ENCODE data around the gene VAPB.
A peak's percentile ranks its signal among the peaks of the same experiment; 100 is the strongest.
"Not testable (repeated sequence)": the region's sequence is repeated elsewhere in the genome, so short reads cannot be mapped to it uniquely, and the experiment has no call there.

The VAPB gene

DNA sequence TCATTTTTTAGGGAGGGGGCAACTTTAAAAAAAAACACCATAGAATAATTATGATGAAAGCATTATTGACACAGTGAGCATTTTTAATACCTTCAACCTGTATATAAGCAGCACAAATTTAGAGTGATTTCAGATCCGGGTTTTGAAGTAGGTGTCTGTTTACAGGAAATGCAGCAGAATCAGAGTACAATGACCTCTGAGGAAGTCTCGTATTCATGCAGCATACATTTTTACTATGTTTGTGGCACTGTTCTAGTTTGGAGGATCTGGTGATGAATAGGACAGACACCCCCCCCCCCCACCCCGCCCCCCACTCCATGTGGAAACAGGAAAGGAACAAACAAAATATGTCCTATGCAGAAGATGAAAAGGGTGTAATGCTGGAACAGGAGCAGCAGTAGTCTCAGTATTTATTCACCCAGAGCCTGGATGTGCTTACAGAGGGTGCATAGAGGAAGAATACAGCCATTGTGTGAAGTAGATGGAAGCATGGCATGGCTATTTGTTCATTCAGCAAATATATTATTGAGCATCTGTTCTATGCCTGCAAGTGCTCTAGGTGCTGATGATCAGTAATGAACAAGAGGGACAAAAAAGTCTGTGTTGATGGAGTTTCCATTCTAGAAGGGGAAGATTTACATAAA lies 19.7 kb downstream of the VAPB start:
- peak; percentile 43 for DNase-seq

DNA sequence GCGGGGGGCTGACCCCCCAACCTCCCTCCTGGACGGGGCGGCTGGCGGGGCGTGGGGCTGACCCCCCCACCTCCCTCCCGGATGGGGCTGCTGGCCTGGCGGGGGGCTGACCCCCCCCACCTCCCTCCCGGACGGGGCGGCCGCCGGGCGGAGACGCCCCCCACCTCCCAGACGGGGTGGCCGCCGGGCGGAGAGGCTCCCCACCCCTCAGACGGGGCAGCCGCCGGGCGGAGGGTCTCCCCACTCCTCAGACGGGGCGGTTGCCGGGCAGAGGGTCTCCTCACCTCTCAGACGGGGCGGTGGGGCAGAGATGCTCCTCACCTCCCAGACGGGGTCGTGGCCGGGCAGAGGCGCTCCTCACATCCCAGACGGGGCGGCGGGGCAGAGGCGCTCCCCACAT lies 25.2 kb downstream of the VAPB start:
- not testable (repeated sequence) for DNase-seq

DNA sequence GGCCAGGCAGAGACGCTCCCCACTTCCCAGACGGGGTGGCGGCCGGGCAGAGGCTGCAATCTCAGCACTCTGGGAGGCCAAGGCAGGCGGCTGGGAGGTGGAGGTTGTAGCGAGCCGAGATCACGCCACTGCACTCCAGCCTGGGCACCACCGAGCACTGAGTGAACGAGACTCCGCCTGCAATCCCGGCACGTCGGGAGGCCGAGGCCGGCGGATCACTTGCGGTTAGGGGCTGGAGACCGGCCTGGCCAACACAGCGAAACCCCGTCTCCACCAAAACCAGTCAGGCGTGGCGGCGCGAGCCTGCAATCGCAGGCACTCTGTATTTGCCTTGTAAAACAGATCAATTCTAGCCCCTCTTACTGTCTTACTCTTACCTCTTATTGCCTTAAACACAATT lies 25.8 kb downstream of the VAPB start:
- not testable (repeated sequence) for DNase-seq

DNA sequence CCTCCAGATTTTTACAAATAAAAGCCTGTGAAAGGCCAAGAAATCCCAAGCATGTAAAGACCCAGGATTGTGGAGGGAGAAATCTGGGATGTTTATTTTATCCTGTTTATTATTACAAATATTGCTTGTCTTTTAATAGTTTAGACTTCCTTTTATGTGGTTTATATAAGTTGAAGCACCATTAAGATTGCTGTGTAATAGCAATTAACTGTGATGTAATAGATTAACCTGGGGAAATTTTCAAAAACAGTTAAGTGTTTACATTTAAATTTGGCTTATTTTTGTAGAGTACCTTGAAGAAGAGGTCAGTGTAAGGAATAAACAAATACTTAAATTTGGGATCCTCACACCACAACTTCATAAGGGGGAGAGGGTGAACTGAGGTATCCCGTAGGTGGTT lies 27.0 kb downstream of the VAPB start:
- DNase-seq, result no peak

DNA sequence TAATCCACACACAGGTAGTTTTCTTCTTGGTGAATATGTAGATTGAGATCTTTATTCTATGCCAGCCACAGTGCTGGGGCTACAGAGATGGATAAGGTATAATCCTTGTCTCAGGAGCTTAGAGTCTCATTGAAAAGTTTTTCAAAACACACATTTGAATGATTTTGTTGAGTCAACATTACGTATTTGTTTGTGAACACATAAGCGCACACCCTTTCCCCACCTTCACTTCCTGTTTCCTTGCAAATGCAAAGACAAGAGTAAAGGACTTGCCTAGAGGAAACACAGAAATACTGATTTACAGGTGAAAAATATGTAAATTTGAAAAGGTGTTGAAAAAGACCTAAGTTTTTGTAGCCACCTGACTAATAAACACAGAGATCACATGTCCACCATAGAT lies 27.8 kb downstream of the VAPB start:
- DNase-seq, result peak; percentile 45

DNA sequence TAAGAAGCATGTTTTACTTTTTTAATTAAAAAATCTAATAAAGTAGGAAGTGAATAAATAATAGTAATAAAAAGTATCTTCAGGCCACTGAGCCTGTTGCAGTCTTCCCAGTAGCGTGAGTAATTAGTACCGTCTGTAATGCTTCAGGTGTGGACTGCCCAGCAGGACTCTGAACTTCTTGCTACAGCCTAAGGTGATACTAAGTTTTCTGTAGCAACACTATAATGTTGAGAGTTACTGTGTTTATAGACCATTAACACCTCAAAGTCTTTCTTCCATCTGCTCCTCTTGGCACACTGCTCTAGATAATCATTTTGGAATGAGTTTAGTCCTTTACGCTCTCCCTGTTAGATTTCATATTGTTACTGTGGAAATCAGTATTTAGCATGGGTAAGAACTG lies 28.4 kb downstream of the VAPB start:
- no peak for DNase-seq

DNA sequence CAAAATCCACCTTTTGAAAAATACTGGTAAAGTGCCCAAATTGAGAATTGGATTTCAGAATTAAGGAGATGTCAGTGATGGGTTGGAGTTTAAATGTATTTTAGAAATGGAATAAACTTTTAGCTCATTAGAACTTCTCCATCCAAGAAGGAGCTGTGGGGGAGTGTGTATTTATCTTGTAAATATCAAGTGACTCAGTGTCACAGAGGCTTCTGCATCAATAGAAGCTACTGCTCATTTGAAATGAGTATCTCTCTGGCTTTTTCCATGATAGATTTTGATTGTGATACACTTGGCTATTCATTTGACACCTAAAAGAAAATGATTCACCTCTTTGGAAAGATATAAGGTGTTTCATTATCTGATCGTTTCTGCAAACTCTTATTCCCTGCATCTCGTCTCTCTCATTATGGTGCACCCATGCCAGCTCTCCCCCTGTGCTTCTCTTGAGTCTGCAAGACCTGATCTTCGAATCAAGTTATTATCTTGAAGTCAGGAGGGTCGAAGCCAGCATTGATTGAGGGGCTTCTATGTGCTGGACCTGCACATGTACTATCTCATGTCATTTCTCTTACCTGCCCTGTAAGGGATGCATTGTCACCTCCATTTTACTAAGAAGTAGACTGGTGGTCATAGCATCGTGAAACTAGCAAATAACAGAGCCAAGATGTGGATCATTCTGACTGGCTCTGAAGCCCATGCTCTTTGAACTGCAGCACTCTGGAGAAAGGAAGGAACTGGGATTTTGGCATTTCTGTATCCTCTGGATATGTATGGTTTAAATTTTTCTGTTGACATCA lies 30.1 kb downstream of the VAPB start:
- no peak for DNase-seq

DNA sequence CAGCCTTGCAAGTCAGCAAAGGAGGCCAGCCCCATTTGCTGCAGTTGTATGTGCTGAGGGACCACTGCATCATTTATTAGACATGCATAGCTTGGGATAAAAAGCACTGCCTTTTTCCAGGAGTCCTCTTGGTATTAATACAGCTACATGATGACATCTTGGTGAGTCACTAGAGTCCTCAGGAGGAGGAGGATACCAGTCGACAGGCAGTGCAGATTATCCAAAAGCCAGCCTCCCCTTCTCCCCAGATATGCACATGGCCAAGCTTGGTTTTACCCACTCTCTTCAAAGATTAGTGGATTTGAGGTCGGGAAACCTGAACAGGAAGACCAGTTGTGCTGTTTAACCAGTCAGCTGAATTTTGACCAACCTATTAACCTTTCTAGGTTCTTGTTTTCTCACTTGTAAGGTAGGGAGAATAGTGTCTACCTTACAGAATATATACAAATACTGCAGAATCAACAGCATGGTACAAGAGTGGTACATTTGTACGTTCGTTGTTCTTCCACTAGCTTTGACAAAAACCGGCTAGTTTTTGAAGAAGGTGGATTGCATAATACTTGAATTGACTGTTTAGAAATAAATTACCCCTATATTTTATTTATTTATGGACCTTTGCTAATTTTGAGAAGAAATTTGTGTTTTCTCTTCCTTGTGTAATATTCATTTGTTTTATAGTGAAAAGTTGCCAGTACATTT lies 31.9 kb downstream of the VAPB start:
- no peak for DNase-seq

DNA sequence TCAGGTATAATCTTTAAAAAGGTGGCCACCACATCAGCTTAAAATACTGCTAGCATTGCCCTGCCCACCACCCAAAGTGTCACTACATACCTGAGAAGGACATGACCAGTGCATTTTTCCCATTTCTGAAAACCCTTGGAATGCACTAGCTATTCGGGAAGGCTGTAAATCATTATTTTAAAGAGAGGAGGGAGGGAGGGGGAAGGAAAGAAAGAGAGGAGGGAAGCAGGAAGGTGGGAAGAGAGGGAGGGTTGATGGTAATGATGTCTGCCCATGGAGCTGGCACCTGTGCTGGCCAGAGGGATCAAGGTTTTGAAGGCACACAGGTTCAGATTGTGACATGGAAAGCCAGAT lies 32.4 kb downstream of the VAPB start:
- DNase-seq, result no peak

DNA sequence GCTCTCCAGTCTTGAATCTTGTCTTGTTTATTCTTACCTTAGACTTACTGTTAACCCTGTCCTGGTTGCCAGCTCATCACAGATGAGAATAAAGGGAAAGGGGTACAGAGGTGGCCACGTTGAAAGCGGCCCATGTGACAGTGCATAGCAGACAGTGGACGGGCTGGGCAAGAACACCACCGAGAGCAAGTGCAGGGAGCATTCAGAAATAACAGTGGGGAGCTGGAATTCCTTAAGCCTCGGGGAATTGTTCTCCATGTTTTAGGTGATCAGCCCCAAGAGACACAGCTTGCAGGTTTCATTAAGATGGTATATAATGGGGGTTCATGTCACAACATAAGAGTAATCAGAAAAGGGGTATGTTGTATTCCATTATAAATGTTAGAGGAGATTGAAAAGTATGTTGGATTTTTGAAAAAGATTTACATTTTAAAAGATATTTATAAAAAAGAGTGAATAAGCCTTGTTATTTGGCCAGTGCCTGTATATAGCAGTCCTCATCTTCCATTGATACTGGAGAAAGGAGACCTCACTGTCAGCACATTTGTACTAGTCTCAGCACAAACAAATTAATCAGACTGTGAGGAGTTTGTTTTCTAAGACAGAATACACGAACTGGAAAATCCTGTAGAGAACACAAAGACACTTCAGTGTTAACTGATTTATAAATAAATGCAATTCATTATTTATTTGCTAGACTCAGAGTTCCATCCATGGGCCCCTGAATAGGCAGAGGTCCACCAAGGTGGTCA lies 35.4 kb downstream of the VAPB start:
- DNase-seq, result no peak

DNA sequence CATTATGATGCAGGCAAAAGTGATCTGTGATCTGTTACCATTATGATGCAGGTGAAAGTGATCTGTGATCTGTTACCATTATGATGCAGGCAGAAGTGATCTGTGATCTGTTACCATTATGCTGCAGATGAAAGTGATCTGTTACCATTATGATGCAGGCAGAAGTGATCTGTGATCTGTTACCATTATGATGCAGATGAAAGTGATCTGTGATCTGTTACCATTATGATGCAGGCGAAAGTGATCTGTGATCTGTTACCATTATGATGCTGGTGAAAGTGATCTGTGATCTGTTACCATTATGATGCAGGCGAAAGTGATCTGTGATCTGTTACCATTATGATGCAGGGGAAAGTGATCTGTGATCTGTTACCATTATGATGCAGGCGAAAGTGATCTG lies 38.5 kb downstream of the VAPB start:
- not testable (repeated sequence) for DNase-seq

DNA sequence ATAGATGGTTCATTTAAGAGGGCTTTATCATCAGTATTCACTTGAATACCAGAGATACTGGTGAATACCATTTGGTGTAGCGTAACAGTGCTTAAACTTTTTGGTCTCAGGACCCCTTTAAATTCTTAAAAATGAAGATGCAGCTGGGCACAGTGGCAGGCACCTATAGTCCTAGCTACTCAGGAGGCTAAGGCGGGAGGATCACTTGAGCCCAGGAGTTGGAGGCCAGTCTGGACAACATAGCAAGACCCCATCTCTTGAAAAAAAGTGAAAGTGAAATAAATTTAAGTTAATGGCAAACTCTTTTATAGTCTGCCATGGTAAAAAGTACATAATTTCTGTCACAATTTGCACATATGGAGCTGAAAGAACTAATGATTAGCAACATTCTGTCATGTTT lies 39.3 kb downstream of the VAPB start:
- no peak for DNase-seq

DNA sequence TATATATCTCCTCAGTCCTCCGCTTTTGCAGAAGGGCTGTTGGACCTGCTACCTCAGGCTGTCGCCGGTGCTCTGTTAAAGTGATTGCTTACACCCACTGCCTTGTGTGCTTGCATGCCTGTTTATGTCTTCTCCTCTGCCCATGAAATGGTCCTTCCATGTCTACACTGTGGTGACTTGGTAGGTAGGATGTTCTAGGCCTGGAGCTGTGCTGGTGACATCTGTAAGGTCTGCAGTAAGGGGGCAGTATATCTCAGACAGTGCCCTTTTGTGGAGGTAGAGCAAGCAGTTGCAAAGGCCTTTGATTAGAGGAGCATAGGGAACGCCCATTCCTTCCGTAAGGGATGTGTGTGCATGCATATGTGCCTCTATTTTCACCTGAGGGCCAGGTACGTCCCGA lies 40.3 kb downstream of the VAPB start:
- no peak for DNase-seq

DNA sequence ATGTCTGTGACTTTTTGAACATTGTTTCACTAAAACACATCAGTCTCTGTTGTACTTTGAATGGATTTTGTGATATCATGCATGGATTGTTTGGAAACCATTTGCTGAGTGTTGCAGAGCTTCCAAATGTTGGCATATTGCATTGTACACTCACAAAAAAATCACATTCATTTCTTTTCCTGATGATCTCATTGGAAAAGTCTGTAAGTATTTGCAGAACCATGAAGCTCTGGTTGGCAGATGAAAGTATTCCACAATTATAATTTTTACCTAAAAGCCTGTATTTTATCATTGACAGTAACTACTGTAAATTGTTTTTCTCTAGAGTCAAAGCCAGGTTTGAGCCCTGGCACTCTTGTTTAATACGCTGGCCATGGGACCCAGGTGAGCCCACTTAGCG lies 42.1 kb downstream of the VAPB start:
- no peak for DNase-seq

DNA sequence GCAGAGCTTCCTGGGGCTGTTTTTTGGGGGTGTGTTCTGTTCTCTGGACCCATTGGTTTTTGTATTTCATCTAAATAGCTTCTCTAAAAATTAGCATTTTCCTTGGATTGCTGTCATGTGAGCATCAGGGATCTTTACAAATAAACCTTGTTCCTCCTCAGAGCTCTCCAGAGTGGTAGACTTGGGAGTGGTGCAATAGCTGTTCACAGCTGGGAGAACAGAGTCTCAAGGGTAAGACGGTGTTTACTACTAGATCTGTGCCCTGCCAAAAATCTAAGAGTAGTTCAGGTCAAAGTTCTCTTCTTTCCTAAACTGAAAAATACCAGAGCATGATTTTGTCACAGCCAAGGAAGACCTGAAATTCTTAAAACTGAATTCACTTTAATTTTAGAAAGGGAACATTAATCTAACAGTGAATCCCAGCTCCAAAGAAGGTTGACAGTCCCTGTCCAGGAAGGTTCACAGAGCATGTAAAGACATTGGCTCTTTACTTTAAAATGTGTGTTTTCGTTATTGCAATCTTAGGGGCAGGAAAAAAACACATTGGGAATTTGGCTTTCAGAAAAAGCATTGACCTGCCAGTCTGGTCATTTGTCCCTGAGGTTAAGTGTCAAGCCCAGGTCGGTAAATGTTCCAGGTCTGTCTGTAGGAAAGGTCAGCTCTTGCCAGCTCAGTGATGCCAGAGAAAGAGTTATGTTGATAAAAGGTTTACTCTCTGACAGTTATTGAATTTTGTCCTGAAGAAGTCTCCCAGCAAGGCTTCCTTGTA lies 43.3 kb downstream of the VAPB start:
- DNase-seq, result no peak

DNA sequence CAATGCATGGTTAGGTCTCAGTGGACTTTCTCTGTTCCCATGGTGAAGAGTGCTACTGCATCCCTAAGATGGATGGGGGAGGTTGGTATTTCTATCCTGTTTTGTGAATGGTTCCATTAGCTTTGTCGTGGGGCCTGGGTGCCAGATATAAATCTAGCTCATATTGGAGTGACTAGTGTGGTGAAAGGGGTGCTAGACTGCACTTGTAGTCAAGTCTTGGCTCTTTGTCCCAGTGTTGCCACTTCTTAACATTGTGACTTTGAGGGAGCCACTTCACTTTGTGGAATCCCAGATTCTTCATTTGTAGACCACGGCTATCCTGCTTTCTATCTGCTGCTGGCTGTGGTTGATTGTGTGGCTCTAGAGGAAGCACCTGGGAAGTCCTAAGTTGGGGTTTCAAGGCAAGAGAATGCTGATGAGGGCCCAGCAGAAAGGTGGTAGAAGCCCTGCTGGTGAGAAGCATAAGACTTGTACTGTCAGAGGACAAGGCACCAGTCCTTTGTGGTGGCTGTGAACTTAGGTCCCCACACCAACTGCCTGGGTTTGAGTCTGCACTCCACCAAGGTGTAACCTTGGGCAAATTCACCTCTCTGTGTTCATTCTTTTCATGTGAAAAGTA lies 44.1 kb downstream of the VAPB start:
- no peak for DNase-seq

DNA sequence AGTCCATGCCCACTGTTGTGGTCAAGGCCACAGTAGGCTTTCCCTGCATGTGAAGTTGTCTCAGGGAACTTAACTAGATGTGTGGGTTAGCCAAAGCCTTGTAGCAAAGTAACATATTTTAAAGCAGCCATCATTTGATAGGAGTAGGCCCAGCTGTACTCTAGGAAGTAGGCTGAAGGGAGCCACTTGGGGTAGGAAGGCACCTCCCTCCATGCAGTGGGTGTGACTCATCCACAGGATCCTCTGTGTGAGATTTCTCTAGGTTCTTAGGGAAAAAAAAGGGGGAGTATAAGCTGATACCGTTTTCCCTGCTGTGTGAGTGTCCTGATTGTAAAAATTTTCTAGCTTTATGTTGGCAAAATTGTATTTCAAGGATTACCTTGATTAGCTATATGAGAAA lies 44.7 kb downstream of the VAPB start:
- no peak for DNase-seq

DNA sequence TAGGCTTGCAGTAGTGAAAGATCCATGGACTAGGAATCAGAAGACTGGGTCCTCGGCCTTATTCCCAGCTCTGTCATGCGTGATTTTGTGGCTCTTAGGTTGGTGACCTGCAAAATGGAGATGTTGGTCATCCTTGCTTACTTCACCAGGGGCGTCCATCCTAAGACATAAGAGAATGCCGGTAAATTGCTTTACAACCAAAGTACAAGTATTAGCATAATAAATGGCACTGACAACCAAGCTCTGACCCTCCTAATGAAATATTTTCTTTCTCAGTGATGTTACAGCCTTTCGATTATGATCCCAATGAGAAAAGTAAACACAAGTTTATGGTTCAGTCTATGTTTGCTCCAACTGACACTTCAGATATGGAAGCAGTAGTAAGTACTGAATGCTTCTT lies 45.3 kb downstream of the VAPB start:
- DNase-seq, result no peak

DNA sequence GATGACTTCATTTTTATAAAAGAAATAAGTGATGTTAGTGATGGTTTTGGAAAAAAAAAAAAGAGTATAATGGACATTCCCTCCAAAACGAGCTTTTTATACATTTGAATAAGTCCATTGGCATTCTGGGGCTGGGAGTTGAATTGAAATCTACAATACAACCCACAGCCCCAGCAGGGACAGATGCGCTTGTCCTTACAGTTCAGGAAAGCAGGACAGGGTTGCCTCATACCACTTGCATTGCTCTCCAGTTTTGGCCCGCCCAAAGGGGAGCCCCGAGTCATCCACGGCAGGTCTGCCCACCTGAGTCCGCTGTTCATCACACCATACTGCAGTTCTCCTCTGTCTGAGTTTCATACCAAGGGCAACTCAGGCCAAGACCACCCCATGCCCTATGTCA lies 46.2 kb downstream of the VAPB start:
- DNase-seq, result no peak

DNA sequence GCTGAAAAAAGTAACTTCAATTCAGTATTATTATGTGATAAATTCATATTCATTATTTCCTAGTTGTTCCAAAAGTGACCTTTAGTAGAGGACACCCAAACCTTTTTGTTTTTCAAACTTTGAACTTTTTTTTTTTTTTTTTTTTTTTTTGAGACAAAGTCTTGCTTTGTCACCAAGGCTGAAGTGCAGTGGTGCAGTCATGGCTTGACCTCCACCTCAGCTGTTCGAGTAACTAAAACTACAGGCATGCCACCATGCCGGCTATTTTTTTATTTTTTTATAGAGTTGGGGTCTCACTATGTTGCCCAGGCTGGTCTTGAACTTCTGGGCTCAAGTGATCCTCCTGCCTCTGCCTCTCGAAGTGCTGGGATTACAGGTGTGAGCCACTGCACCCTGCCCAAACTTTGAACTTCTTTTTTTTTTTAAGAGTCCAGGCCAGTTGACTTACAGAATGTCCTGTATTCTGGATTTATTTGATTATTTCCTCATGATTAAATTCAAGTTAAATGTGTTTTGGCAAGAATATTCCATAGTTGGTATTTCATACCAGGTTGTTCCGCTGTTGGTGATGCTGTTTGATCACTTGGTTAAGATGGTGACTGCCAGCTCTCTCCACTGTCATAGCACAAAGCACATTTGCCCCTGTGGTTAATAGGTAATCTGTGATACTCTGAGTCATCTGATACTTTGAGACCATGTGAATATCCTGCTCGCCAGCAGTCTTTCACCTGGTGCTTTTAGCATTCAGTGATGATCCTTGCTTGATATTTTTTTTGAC lies 48.0 kb downstream of the VAPB start:
- DNase-seq, result no peak

Measured in CD4-positive, alpha-beta T cell treated with Interleukin-17A for 1 hour (primary cell).